Measurements from ENCODE around the gene ZBTB8OS.
"Not testable (repeated sequence)": the region's sequence is repeated elsewhere in the genome, so short reads cannot be mapped to it uniquely, and the experiment has no call there.

Gene ZBTB8OS

GRCh38 chr1:32650248-32650751, at the start of gene ZBTB8OS:
TSS of gene ZBTB8OS (minus strand) at chr1:32650550. CDS start at chr1:32650529, 21 bp downstream.
- peak; percentile 94 to 95 for DNase-seq

GRCh38 chr1:32696996-32697395, 46.6 kb upstream of the ZBTB8OS start:
- DNase-seq: not testable (repeated sequence)

- no peak for DNase-seq
Measured at GRCh38 chr1:32696041-32696440, 45.7 kb upstream of the ZBTB8OS start.

- peak in 1 of 2 donors; percentile 13 for DNase-seq
Measured at GRCh38 chr1:32695098-32695904, 45.0 kb upstream of the ZBTB8OS start.

GRCh38 chr1:32693455-32694174, 43.3 kb upstream of the ZBTB8OS start:
- no peak for DNase-seq

GRCh38 chr1:32686387-32686786, 36.0 kb upstream of the ZBTB8OS start:
- no peak for DNase-seq

- no peak for DNase-seq
Measured at GRCh38 chr1:32685498-32685897, 35.1 kb upstream of the ZBTB8OS start.

GRCh38 chr1:32684167-32684811, 33.9 kb upstream of the ZBTB8OS start:
- DNase-seq: no peak

- DNase-seq: no peak
Measured at GRCh38 chr1:32683397-32683796, 33.0 kb upstream of the ZBTB8OS start.

- no peak for DNase-seq
Measured at GRCh38 chr1:32681999-32682398, 31.6 kb upstream of the ZBTB8OS start.

GRCh38 chr1:32681509-32681908, 31.2 kb upstream of the ZBTB8OS start:
- DNase-seq: no peak

- no peak for DNase-seq
Measured at GRCh38 chr1:32680642-32681041, 30.3 kb upstream of the ZBTB8OS start.

- DNase-seq: not testable (repeated sequence)
Measured at GRCh38 chr1:32679993-32680392, 29.6 kb upstream of the ZBTB8OS start.

- no peak for DNase-seq
Measured at GRCh38 chr1:32676945-32677344, 26.6 kb upstream of the ZBTB8OS start.

- DNase-seq: not testable (repeated sequence)
Measured at GRCh38 chr1:32668716-32669115, 18.4 kb upstream of the ZBTB8OS start.

GRCh38 chr1:32666901-32667566, 16.7 kb upstream of the ZBTB8OS start:
- no peak for DNase-seq

- DNase-seq: no peak
Measured at GRCh38 chr1:32665915-32666314, 15.6 kb upstream of the ZBTB8OS start.

- DNase-seq: no peak
Measured at GRCh38 chr1:32659581-32659980, 9.2 kb upstream of the ZBTB8OS start.

GRCh38 chr1:32652244-32652962, 2.1 kb upstream of the ZBTB8OS start:
- no peak for DNase-seq

GRCh38 chr1:32651461-32652073, 1.2 kb upstream of the ZBTB8OS start:
- DNase-seq: no peak

GRCh38 chr1:32650752-32651460, 556 bp upstream of the ZBTB8OS start, which contains the start of gene RBBP4:
TSS of gene RBBP4 (plus strand) at chr1:32651208. CDS start at chr1:32651307, 99 bp downstream.
- peak; percentile 98 to 99 for DNase-seq

All from CD4-positive, alpha-beta T cell treated with Interleukin-4 for 1 hour (primary cell).